SHP77 treated with DMSO at 0.1 percent for 48 hours (cell line): ENCODE measurements around the gene FYB1.
A peak's percentile ranks its signal among the peaks of the same experiment; 100 is the strongest.

ENCODE experiments used
- DNase-seq: peaks from one replicate; lab custom pipeline; 2025; lab: John Stamatoyannopoulos, UW

FYB1 gene

GRCh38 chr5:39203951-39204350, 15.4 kb downstream of the FYB1 start:
- no peak for DNase-seq

GRCh38 chr5:39203275-39203922, 16.0 kb downstream of the FYB1 start:
- DNase-seq = no peak

GRCh38 chr5:39202597-39203274, 16.6 kb downstream of the FYB1 start:
- no peak for DNase-seq

- DNase-seq = no peak
Measured at GRCh38 chr5:39201781-39202596, 17.4 kb downstream of the FYB1 start.

- DNase-seq = no peak
Measured at GRCh38 chr5:39201160-39201780, 18.1 kb downstream of the FYB1 start.

- DNase-seq = no peak
Measured at GRCh38 chr5:39200081-39200480, 19.3 kb downstream of the FYB1 start.

- no peak for DNase-seq
Measured at GRCh38 chr5:39199335-39199734, 20.0 kb downstream of the FYB1 start.

- DNase-seq = no peak
Measured at GRCh38 chr5:39198127-39198526, 21.2 kb downstream of the FYB1 start.

- no peak for DNase-seq
Measured at GRCh38 chr5:39197556-39197955, 21.8 kb downstream of the FYB1 start.

- no peak for DNase-seq
Measured at GRCh38 chr5:39195198-39195826, 24.1 kb downstream of the FYB1 start.

GRCh38 chr5:39194466-39195136, 24.8 kb downstream of the FYB1 start:
- DNase-seq = no peak

- no peak for DNase-seq
Measured at GRCh38 chr5:39193553-39194465, 25.6 kb downstream of the FYB1 start.

- DNase-seq = no peak
Measured at GRCh38 chr5:39192450-39193160, 26.8 kb downstream of the FYB1 start.

- peak; percentile 45 for DNase-seq
Measured at GRCh38 chr5:39191216-39191615, 28.1 kb downstream of the FYB1 start.

- no peak for DNase-seq
Measured at GRCh38 chr5:39190311-39191102, 28.9 kb downstream of the FYB1 start.

GRCh38 chr5:39189292-39189955, 29.9 kb downstream of the FYB1 start:
- no peak for DNase-seq

- no peak for DNase-seq
Measured at GRCh38 chr5:39187831-39188731, 31.3 kb downstream of the FYB1 start.
